Calu3 (cell line): ENCODE measurements around the gene PCID2. TPM values are rescaled to one million over a fixed set of nuclear protein-coding genes. Genes with fewer than 3 reads are reported as not detected.

Source experiments
- BruUV-seq: library from RNA; stranded (reverse); fragments of 400-500 nt; replicated peaks from 2 replicates; lab custom pipeline; 2021; lab: Mats Ljungman, UMichigan
- CTCF ChIA-PET: fragments of 300-600 bp; sonication (Branson Sonifier 250); formaldehyde crosslinking; loops from one replicate; lab custom pipeline; 2022; ENCODE audit warnings: antibody characterized with exemption; lab: Charles Lee
- DNase-seq: peaks from one replicate; pipeline ENCODE4 v3.0.0; 2022
- H3K27ac Mint-ChIP-seq: one replicate; pipeline ENCODE4 v1.8.0; 2022; ENCODE audit warnings: mixed read lengths; ENCODE audit not compliant: unreplicated experiment
- H3K27me3 Mint-ChIP-seq: one replicate; pipeline ENCODE4 v1.8.0; 2022; ENCODE audit warnings: mixed read lengths; ENCODE audit not compliant: unreplicated experiment
- H3K36me3 Mint-ChIP-seq: one replicate; pipeline ENCODE4 v1.8.0; 2022; ENCODE audit warnings: mild to moderate bottlenecking, moderate library complexity, mixed read lengths; ENCODE audit not compliant: insufficient read depth, unreplicated experiment
- H3K4me1 Mint-ChIP-seq: one replicate; pipeline ENCODE4 v1.8.0; 2022; ENCODE audit warnings: mild to moderate bottlenecking, low read depth, mixed read lengths; ENCODE audit not compliant: unreplicated experiment
- H3K4me3 Mint-ChIP-seq: one replicate; pipeline ENCODE4 v1.8.0; 2022; ENCODE audit warnings: mild to moderate bottlenecking, low read depth, moderate library complexity, mixed read lengths; ENCODE audit not compliant: unreplicated experiment
- H3K9me3 Mint-ChIP-seq: one replicate; pipeline ENCODE4 v1.8.0; 2022; ENCODE audit warnings: low read depth, mixed read lengths; ENCODE audit not compliant: unreplicated experiment
- CTCF ChIP-seq: fragments of 200-600 bp; IDR thresholded peaks from one replicate; pipeline ENCODE4 v1.8.0; 2022; ENCODE audit warnings: antibody characterized with exemption; ENCODE audit not compliant: unreplicated experiment
- intact Hi-C: fragments of 100-400 bp; cut with micrococcal nuclease; formaldehyde crosslinking; loops from one replicate; pipeline ENCODE4 v1.10.0; 2022; ENCODE audit not compliant: unreplicated experiment
- total RNA-seq: library from RNA; stranded (reverse); gene quantifications from 2 replicates; pipeline ENCODE4 v1.2.3, GENCODE V29; 2022

PCID2 gene
- total RNA-seq, 1 experiment from 2014 or later = 21.2 TPM

- Mint-ChIP-seq H3K9me3 (no peaks in the 10 kb centered on the region), H3K36me3 (peaks cover 10% of the 10 kb centered on the region)
These were observed 32.2 kb downstream of the PCID2 start for GRCh38 chr13:113176280-113176679.

GRCh38 chr13:113172419-113172926 is 36.0 kb downstream of the PCID2 start:
- Mint-ChIP-seq H3K27me3 (no peaks in the 10 kb centered on the region), H3K36me3 (peaks cover 10% of the 10 kb centered on the region), H3K27ac (no peak overlapping the region), H3K9me3 (no peaks in the 10 kb centered on the region), H3K4me1 (no peaks in the 10 kb centered on the region), H3K4me3 (no peak overlapping the region)
- no peak for TF ChIP-seq CTCF
- no peak for DNase-seq
- CTCF ChIA-PET = no interaction called here
- intact Hi-C loops = no loop called here
- BruUV-seq = no TSS peak

More at GRCh38 chr13:113176280-113176679, 32.2 kb downstream of the PCID2 start:
- Mint-ChIP-seq H3K4me1 (no peaks in the 10 kb centered on the region), H3K27ac (no peak overlapping the region), H3K4me3 (no peak overlapping the region), H3K27me3 (no peaks in the 10 kb centered on the region)
- no peak for TF ChIP-seq CTCF
- no TSS peak for BruUV-seq
- CTCF ChIA-PET = no interaction called here
- intact Hi-C loops = no loop called here
- DNase-seq = no peak

- Mint-ChIP-seq H3K36me3 (peaks cover 8% of the 10 kb centered on the region), H3K4me3 (no peak overlapping the region)
These were observed 37.0 kb downstream of the PCID2 start for GRCh38 chr13:113171250-113172125.

GRCh38 chr13:113170511-113170910 is 38.0 kb downstream of the PCID2 start:
- no peak for TF ChIP-seq CTCF
- CTCF ChIA-PET = no interaction called here
- no TSS peak for BruUV-seq
- Mint-ChIP-seq H3K27ac (no peak overlapping the region), H3K27me3 (no peaks in the 10 kb centered on the region), H3K4me1 (no peaks in the 10 kb centered on the region), H3K4me3 (no peak overlapping the region), H3K36me3 (no peaks in the 10 kb centered on the region), H3K9me3 (no peaks in the 10 kb centered on the region)
- intact Hi-C loops = no loop called here
- no peak for DNase-seq

More at GRCh38 chr13:113171250-113172125, 37.0 kb downstream of the PCID2 start:
- no peak for DNase-seq
- intact Hi-C loops = no loop called here
- Mint-ChIP-seq H3K4me1 (no peaks in the 10 kb centered on the region), H3K9me3 (no peaks in the 10 kb centered on the region), H3K27me3 (no peaks in the 10 kb centered on the region), H3K27ac (no peak overlapping the region)
- BruUV-seq = no TSS peak
- no peak for TF ChIP-seq CTCF
- CTCF ChIA-PET = no interaction called here
